Right lobe of liver (tissue), 6 donors: ENCODE results near the gene SCGB1C2. TPM values are rescaled to one million over a fixed set of nuclear protein-coding genes. Genes with fewer than 3 reads are reported as not detected.

Experiments
- ATAC-seq, 4 donors: fragments of 200-7000 bp; cut with Tn5 transposase; one replicate each; pipeline ENCODE4 v1.9.1; 2020; ENCODE audit warnings: mild to moderate bottlenecking in 4 of 4, moderate library complexity in 4 of 4
- DNase-seq, 3 donors: peaks; one replicate each; pipeline ENCODE4 v3.0.0-alpha.2; 2020
- H3K27ac ChIP-seq, 3 donors: fragments of 200-600 bp; one replicate each; pipeline ENCODE4 v1.8.0; 2022
- H3K27me3 ChIP-seq, 2 donors: fragments of 200-600 bp; one replicate each; pipeline ENCODE4 v1.8.0; 2022
- H3K36me3 ChIP-seq, 4 donors: fragments of 200-600 bp; sonication (generic) in 1 of 4; one replicate each; pipeline versions ENCODE4 v1.5.1 to v1.8.0; 2017 to 2022; ENCODE audit warnings: control low read depth in 1 of 4
- H3K4me1 ChIP-seq, 4 donors: fragments of 200-600 bp; sonication (generic) in 1 of 4; one replicate each; pipeline versions ENCODE4 v1.5.1 to v1.8.0; 2017 to 2022; ENCODE audit warnings: control low read depth in 1 of 4
- H3K4me3 ChIP-seq, 3 donors: fragments of 200-600 bp; one replicate each; pipeline ENCODE4 v1.8.0; 2022
- H3K9me3 ChIP-seq, 4 donors: fragments of 200-600 bp; sonication (generic) in 1 of 4; one replicate each; pipeline versions ENCODE4 v1.5.1 to v1.8.0; 2017 to 2022; ENCODE audit warnings: control low read depth in 1 of 4
- POLR2A ChIP-seq: fragments of 450-650 bp; IDR thresholded peaks from one replicate; pipeline ENCODE4 v1.6.1; 2017; ENCODE audit warnings: antibody characterized with exemption, mild to moderate bottlenecking
- WGBS: methylation state at CpG from one replicate; pipeline ENCODE4 v1.1.6; 2018; ENCODE audit warnings: low coverage, low lambda C conversion rate; ENCODE audit not compliant: insufficient coverage; ENCODE audit errors: missing lambda C conversion rate; 5-methylcytosine and 5-hydroxymethylcytosine counted together
- intact Hi-C, 2 donors: fragments of 100-400 bp; cut with DNase I; formaldehyde crosslinking; loops; one replicate each; pipeline versions ENCODE4 v1.11.2 to v1.14.1; 2022
- total RNA-seq, 6 experiments: library from RNA; depleted of rRNA in 2 of 6; stranded (reverse); fragments of >200 nt in 2 of 6; fragmentation: NEBNext Ultra II Directional in 3 of 6; extraction: Animal tissue kit (Norgen Biotek cat#: 25700) in 3 of 6; gene quantifications; one replicate each; pipeline versions ENCODE4 v1.1.0 to v1.2.4, GENCODE V29; 2016 to 2023
- TF ChIP-seq, protein P1 (sequence below), 4 donors: fragments of 200-600 bp in 3 of 4; fragments of 450-650 bp in 1 of 4; IDR thresholded peaks; one replicate each; pipeline versions ENCODE4 v1.5.1 to v1.8.0; 2016 to 2022; ENCODE audit warnings: antibody characterized with exemption in 4 of 4, mild to moderate bottlenecking in 2 of 4
- donor health status: DM: no; HTN: yes; CAD: no.
- donor health status: DM: no; HTN: no; CAD: no.
- donor health status: DM: no; HTN: no; CAD: no.
- donor health status: DM: no; HTN: yes; CAD: no.
- donor health status: DM: no; HTN: yes; CAD: no.

Gene SCGB1C2
- total RNA-seq, 6 experiments from 2014 or later: not detected

GRCh38 chr17:158379-158778, 21.0 kb downstream of the SCGB1C2 start:
- no peak for ATAC-seq
- Histone ChIP-seq H3K27me3 (no peaks in the 10 kb centered on the region), H3K36me3 (no peaks in the 10 kb centered on the region), H3K4me3 (no peak overlapping the region), H3K9me3 (no peaks in the 10 kb centered on the region), H3K27ac (no peak overlapping the region), H3K4me1 (no peaks in the 10 kb centered on the region)
- DNase-seq: no peak
- intact Hi-C loops: no loop called here
- 100% methylated on average over 6 of the region's 7 CpGs for WGBS
- no peak for TF ChIP-seq POLR2A
- TF ChIP-seq, protein P1, sequence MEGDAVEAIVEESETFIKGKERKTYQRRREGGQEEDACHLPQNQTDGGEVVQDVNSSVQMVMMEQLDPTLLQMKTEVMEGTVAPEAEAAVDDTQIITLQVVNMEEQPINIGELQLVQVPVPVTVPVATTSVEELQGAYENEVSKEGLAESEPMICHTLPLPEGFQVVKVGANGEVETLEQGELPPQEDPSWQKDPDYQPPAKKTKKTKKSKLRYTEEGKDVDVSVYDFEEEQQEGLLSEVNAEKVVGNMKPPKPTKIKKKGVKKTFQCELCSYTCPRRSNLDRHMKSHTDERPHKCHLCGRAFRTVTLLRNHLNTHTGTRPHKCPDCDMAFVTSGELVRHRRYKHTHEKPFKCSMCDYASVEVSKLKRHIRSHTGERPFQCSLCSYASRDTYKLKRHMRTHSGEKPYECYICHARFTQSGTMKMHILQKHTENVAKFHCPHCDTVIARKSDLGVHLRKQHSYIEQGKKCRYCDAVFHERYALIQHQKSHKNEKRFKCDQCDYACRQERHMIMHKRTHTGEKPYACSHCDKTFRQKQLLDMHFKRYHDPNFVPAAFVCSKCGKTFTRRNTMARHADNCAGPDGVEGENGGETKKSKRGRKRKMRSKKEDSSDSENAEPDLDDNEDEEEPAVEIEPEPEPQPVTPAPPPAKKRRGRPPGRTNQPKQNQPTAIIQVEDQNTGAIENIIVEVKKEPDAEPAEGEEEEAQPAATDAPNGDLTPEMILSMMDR (IDR thresholded peaks at IDR 0.05): no peak

- WGBS: 89% methylated on average over 8 of the region's 15 CpGs
Observed at GRCh38 chr17:159609-160008, 22.2 kb downstream of the SCGB1C2 start.

GRCh38 chr17:160336-160735, 23.0 kb downstream of the SCGB1C2 start:
- 85% methylated on average over 6 of the region's 13 CpGs for WGBS
- no peak overlapping the region for H3K27ac ChIP-seq
- intact Hi-C loops: no loop called here
- no peaks in the 10 kb centered on the region for H3K4me1 ChIP-seq
- ATAC-seq (no peak), DNase-seq (no peak)
- no peaks in the 10 kb centered on the region for H3K36me3 ChIP-seq
- H3K27me3 ChIP-seq: no peaks in the 10 kb centered on the region
- H3K4me3 ChIP-seq: no peak overlapping the region
- no peaks in the 10 kb centered on the region for H3K9me3 ChIP-seq
- TF ChIP-seq, protein P1 (IDR thresholded peaks at IDR 0.05): no peak
- no peak for TF ChIP-seq POLR2A

More at GRCh38 chr17:159609-160008, 22.2 kb downstream of the SCGB1C2 start:
- H3K27ac ChIP-seq: no peak overlapping the region
- no peaks in the 10 kb centered on the region for H3K9me3 ChIP-seq
- no peaks in the 10 kb centered on the region for H3K27me3 ChIP-seq
- H3K4me1 ChIP-seq: no peaks in the 10 kb centered on the region
- H3K36me3 ChIP-seq: no peaks in the 10 kb centered on the region
- no peak for ATAC-seq
- intact Hi-C loops: no loop called here
- TF ChIP-seq POLR2A: no peak
- TF ChIP-seq, protein P1 (IDR thresholded peaks at IDR 0.05): no peak
- no peak overlapping the region for H3K4me3 ChIP-seq
- DNase-seq: peak in 1 of 3 donors; percentile 10

DNA sequence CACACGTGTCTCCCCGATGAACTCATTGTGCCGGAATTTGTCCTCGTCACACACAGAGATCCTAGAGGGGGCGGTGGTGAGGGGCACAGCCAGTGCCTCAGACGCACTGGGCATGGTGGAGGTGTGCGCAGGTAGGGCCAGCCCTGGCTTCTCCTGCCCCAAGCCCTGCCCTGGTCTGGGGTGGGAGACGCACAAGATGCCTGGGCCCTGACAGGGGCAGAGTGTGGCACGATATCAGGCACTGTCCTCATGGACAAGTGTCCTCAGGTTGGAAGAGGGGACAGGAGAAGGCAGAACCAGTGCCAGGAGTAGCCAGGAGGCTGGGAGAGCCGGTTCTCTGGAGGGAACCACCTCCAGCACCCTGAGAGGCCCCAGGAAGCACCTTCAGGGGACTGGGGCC, 24.1 kb downstream of the SCGB1C2 start:
- no peaks in the 10 kb centered on the region for H3K36me3 ChIP-seq
- no peak for ATAC-seq
- no CpG with 5 or more reads among the region's 10 CpGs for WGBS
- H3K9me3 ChIP-seq: no peaks in the 10 kb centered on the region
- intact Hi-C loops: no loop called here
- no peaks in the 10 kb centered on the region for H3K4me1 ChIP-seq
- no peak overlapping the region for H3K27ac ChIP-seq
- no peak for TF ChIP-seq POLR2A
- TF ChIP-seq, protein P1 (IDR thresholded peaks at IDR 0.05): no peak
- peak in 1 of 3 donors; percentile 14 for DNase-seq
- no peaks in the 10 kb centered on the region for H3K27me3 ChIP-seq
- no peak overlapping the region for H3K4me3 ChIP-seq

DNA sequence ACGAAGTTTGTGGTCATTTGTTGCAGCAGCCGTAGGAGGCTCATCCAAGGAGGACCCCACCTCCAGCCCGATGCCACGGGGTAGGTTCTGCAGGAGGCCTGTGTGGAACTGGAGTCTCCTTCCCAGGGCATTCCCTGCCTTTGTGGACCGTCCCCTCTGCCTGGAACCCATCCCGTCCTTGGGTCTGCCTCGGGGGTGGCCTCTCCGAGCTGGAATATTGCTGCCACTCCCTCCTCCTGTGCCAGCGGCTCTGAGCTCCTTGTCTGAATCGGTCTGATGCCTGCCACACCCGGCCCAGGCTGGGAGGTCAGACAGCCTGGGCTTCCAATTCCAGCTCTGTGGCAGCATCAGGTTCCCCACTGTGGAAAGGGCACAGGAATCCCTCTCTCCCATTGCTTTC, 25.3 kb downstream of the SCGB1C2 start:
- H3K9me3 ChIP-seq: no peaks in the 10 kb centered on the region
- H3K4me1 ChIP-seq: no peaks in the 10 kb centered on the region
- DNase-seq (peak in 1 of 3 donors; percentile 10), ATAC-seq (no peak)
- no peak overlapping the region for H3K27ac ChIP-seq
- H3K4me3 ChIP-seq: no peak overlapping the region
- intact Hi-C loops: no loop called here
- TF ChIP-seq, protein P1 (IDR thresholded peaks at IDR 0.05): no peak
- TF ChIP-seq POLR2A: no peak
- H3K36me3 ChIP-seq: no peaks in the 10 kb centered on the region
- WGBS: no CpG with 5 or more reads among the region's 11 CpGs
- H3K27me3 ChIP-seq: no peaks in the 10 kb centered on the region
